H9 (cell line): ENCODE results near the gene KMT5B. TPM values are rescaled to one million over a fixed set of nuclear protein-coding genes. Genes with fewer than 3 reads are reported as not detected.
A peak's percentile ranks its signal among the peaks of the same experiment; 100 is the strongest.

ENCODE experiments used
- DNase-seq: peaks from one replicate; pipeline ENCODE4 v3.0.0-alpha.2; 2017
- H2AFZ ChIP-seq: one replicate; pipeline ENCODE4 v1.6.1; 2013; ENCODE audit warnings: mild to moderate bottlenecking, low read length, control low read depth, moderate library complexity
- H2AK5ac ChIP-seq: 2 replicates; pipeline ENCODE4 v1.6.1; 2013; ENCODE audit warnings: low read length, control low read depth, mixed read lengths; ENCODE audit not compliant: insufficient read length
- H2BK120ac ChIP-seq: one replicate; pipeline ENCODE4 v1.6.1; 2013; ENCODE audit warnings: low read depth, mild to moderate bottlenecking, low read length, control low read depth, inconsistent platforms; ENCODE audit not compliant: poor library complexity, severe bottlenecking
- H2BK12ac ChIP-seq: 2 replicates; pipeline ENCODE4 v1.6.1; 2013; ENCODE audit warnings: low read length, control low read depth, mixed read lengths, low read depth; ENCODE audit not compliant: insufficient read length
- H2BK15ac ChIP-seq: 2 replicates; pipeline ENCODE4 v1.6.1; 2013; ENCODE audit warnings: low read depth, low read length, control low read depth
- H2BK20ac ChIP-seq: one replicate; pipeline ENCODE4 v1.6.1; 2013; ENCODE audit warnings: low read depth, mild to moderate bottlenecking, low read length, control low read depth, inconsistent platforms; ENCODE audit not compliant: poor library complexity, severe bottlenecking
- H2BK5ac ChIP-seq: 2 replicates; pipeline ENCODE4 v1.6.1; 2013; ENCODE audit warnings: low read length, control low read depth, mixed read lengths; ENCODE audit not compliant: insufficient read length
- H3K14ac ChIP-seq: 2 replicates; pipeline ENCODE4 v1.6.1; 2013; ENCODE audit warnings: low read length, control low read depth; ENCODE audit not compliant: insufficient read depth
- H3K18ac ChIP-seq: 2 replicates; pipeline ENCODE4 v1.6.1; 2013; ENCODE audit warnings: low read depth, mild to moderate bottlenecking, mixed read lengths, low read length, control low read depth; ENCODE audit not compliant: insufficient read length
- H3K23ac ChIP-seq: 2 replicates; pipeline ENCODE4 v1.6.1; 2013; ENCODE audit warnings: low read length, control low read depth, mixed read lengths, low read depth; ENCODE audit not compliant: insufficient read length
- H3K23me2 ChIP-seq: 2 replicates; pipeline ENCODE4 v1.6.1; 2013; ENCODE audit warnings: low read depth, mild to moderate bottlenecking, mixed read lengths, low read length, control low read depth; ENCODE audit not compliant: insufficient read length, poor library complexity, severe bottlenecking
- H3K27ac ChIP-seq: 2 replicates; pipeline ENCODE4 v1.5.1; 2013; ENCODE audit warnings: low read length, control low read depth, mixed read lengths, low read depth; ENCODE audit not compliant: insufficient read length
- H3K27me3 ChIP-seq: 2 replicates; pipeline ENCODE4 v1.6.1; 2013; ENCODE audit warnings: low read length, control low read depth, inconsistent platforms; ENCODE audit not compliant: insufficient read depth
- H3K4ac ChIP-seq: 2 replicates; pipeline ENCODE4 v1.6.1; 2013; ENCODE audit warnings: low read depth, mild to moderate bottlenecking, control low read depth, inconsistent platforms, low read length, moderate library complexity
- H3K4me1 ChIP-seq: 2 replicates; pipeline ENCODE4 v1.6.1; 2013; ENCODE audit warnings: low read length, control low read depth, inconsistent platforms; ENCODE audit not compliant: insufficient read depth
- H3K4me2 ChIP-seq: 2 replicates; pipeline ENCODE4 v1.6.1; 2013; ENCODE audit warnings: low read length, control low read depth, mixed read lengths; ENCODE audit not compliant: insufficient read length, insufficient read depth
- H3K56ac ChIP-seq: 2 replicates; pipeline ENCODE4 v1.6.1; 2013; ENCODE audit warnings: low read depth, mild to moderate bottlenecking, mixed read lengths, low read length, control low read depth; ENCODE audit not compliant: insufficient read length
- H3K79me1 ChIP-seq: 2 replicates; pipeline ENCODE4 v1.6.1; 2013; ENCODE audit warnings: low read depth, mild to moderate bottlenecking, moderate library complexity, low read length, control low read depth, inconsistent platforms; ENCODE audit not compliant: insufficient read depth, poor library complexity, severe bottlenecking
- H3K79me2 ChIP-seq: 2 replicates; pipeline ENCODE4 v1.6.1; 2013; ENCODE audit warnings: low read length, control low read depth, inconsistent platforms; ENCODE audit not compliant: insufficient read depth
- H3K9ac ChIP-seq: 2 replicates; pipeline ENCODE4 v1.6.1; 2013; ENCODE audit warnings: low read length, control low read depth, mixed read lengths; ENCODE audit not compliant: insufficient read length; ENCODE audit errors: extremely low read depth
- H3K9me3 ChIP-seq: one replicate; pipeline ENCODE4 v1.6.1; 2013; ENCODE audit warnings: low read depth, low read length, inconsistent platforms; ENCODE audit not compliant: control insufficient read depth
- H3T11ph ChIP-seq: one replicate; pipeline ENCODE4 v1.6.1; 2013; ENCODE audit warnings: mild to moderate bottlenecking, low read length, control low read depth, inconsistent platforms
- H4K20me1 ChIP-seq: one replicate; pipeline ENCODE4 v1.6.1; 2013; ENCODE audit not compliant: control insufficient read depth, insufficient read length, insufficient read depth
- H4K5ac ChIP-seq: 2 replicates; pipeline ENCODE4 v1.6.1; 2013; ENCODE audit warnings: low read depth, mild to moderate bottlenecking, mixed read lengths, low read length, control low read depth; ENCODE audit not compliant: insufficient read length
- H4K8ac ChIP-seq: replicated peaks from 2 replicates; pipeline ENCODE4 v1.6.1; 2013; ENCODE audit warnings: low read length, control low read depth, mixed read lengths, low read depth; ENCODE audit not compliant: insufficient read length
- H4K91ac ChIP-seq: 2 replicates; pipeline ENCODE4 v1.6.1; 2013; ENCODE audit warnings: low read depth, mild to moderate bottlenecking, moderate library complexity, mixed read lengths, low read length, control low read depth; ENCODE audit not compliant: insufficient read length
- H3K27ac Mint-ChIP-seq, 3 experiments: 2 replicates in 2 of 3; 3 replicates in 1 of 3; pipeline ENCODE4 v1.8.0; 2020 to 2021; ENCODE audit warnings: mixed read lengths in 3 of 3, mild to moderate bottlenecking in 1 of 3, moderate library complexity in 1 of 3
- H3K27me3 Mint-ChIP-seq: 2 replicates; pipeline ENCODE4 v1.8.0; 2021; ENCODE audit warnings: low read depth, mild to moderate bottlenecking, moderate library complexity, mixed read lengths
- H3K36me3 Mint-ChIP-seq, 3 experiments: 2 replicates in 2 of 3; 3 replicates in 1 of 3; pipeline ENCODE4 v1.8.0; 2020 to 2021; ENCODE audit warnings: low read depth in 3 of 3, mixed read lengths in 3 of 3; ENCODE audit not compliant: insufficient read depth in 1 of 3
- H3K4me1 Mint-ChIP-seq, 2 experiments: 2 replicates each; pipeline ENCODE4 v1.8.0; 2020; ENCODE audit warnings: mixed read lengths in 2 of 2
- H3K4me3 Mint-ChIP-seq, 2 experiments: 2 replicates in 1 of 2; 3 replicates in 1 of 2; pipeline ENCODE4 v1.8.0; 2020 to 2021; ENCODE audit warnings: mild to moderate bottlenecking in 2 of 2, mixed read lengths in 2 of 2, moderate library complexity in 1 of 2
- H3K9me3 Mint-ChIP-seq, 2 experiments: 2 replicates in 1 of 2; 3 replicates in 1 of 2; pipeline ENCODE4 v1.8.0; 2020; ENCODE audit warnings: mild to moderate bottlenecking in 2 of 2, mixed read lengths in 2 of 2, moderate library complexity in 1 of 2
- CTCF ChIP-seq: fragments of 200-600 bp; sonication (generic); conservative IDR thresholded peaks from 3 replicates; pipeline ENCODE4 v1.8.0; 2021; ENCODE audit warnings: antibody characterized with exemption, mild to moderate bottlenecking
- WGBS: extraction: QIAGEN DNeasy Blood & Tissue Kit; methylation state at CpG from one replicate; pipeline ENCODE4 v1.1.7; 2013; ENCODE audit warnings: missing lambda C conversion rate, low lambda C conversion rate, mixed read lengths; ENCODE audit not compliant: insufficient read length; ENCODE audit errors: extremely low coverage; 5-methylcytosine and 5-hydroxymethylcytosine counted together
- total RNA-seq: library from RNA; stranded (reverse); gene quantifications from 2 replicates; pipeline ENCODE4 v1.2.1, GENCODE V29; 2021

Gene KMT5B
- total RNA-seq, 1 experiment from 2014 or later, result 61.6 TPM

GRCh38 chr11:68215524-68216170, 2.6 kb upstream of the KMT5B start:
- H2AFZ ChIP-seq, result no peak overlapping the region
- H3K27me3 Mint-ChIP-seq, result peaks cover 13% of the 10 kb centered on the region
- H3K9me3 ChIP-seq, result no peaks in the 10 kb centered on the region
- no peaks in the 10 kb centered on the region for H4K20me1 ChIP-seq
- no peak overlapping the region for H3K4me2 ChIP-seq
- H3K79me1 ChIP-seq, result no peaks in the 10 kb centered on the region
- H3K4me1 Mint-ChIP-seq, result peaks cover 23 to 28% of the 10 kb centered on the region in 2 experiments
- no peak overlapping the region for H3K23ac ChIP-seq
- no peak overlapping the region for H2BK15ac ChIP-seq
- no peaks in the 10 kb centered on the region for H3K27me3 ChIP-seq
- peaks cover 12% of the 10 kb centered on the region; the same call in 1 of the 2 replicates for H3K79me2 ChIP-seq
- no peak overlapping the region for H3K56ac ChIP-seq
- H3K18ac ChIP-seq, result no peak overlapping the region
- peaks cover 0 to 1% of the 10 kb centered on the region in 2 experiments; a peak in 2 of 5 replicates for H3K9me3 Mint-ChIP-seq
- H2AK5ac ChIP-seq, result no peak overlapping the region
- H3K27ac ChIP-seq, result no peak overlapping the region
- H2BK20ac ChIP-seq, result no peak overlapping the region
- WGBS, result no CpG with 5 or more reads among the region's 6 CpGs
- no peak overlapping the region for H3K4ac ChIP-seq
- no peak overlapping the region for H3K27ac Mint-ChIP-seq
- peak overlapping the region in 1 of 2 experiments; percentile 76; a peak in 3 of 5 replicates for H3K4me3 Mint-ChIP-seq
- H3K14ac ChIP-seq, result no peak overlapping the region
- no peak overlapping the region for H3T11ph ChIP-seq
- no peak overlapping the region for H2BK5ac ChIP-seq
- H3K9ac ChIP-seq, result no peak overlapping the region
- no peak overlapping the region for H2BK120ac ChIP-seq
- H3K4me1 ChIP-seq, result no peaks in the 10 kb centered on the region
- H3K36me3 Mint-ChIP-seq, result peaks cover 0 to 1% (median 0%) of the 10 kb centered on the region in 3 experiments; a peak in 2 of 7 replicates
- no peak for TF ChIP-seq CTCF
- peaks cover 6% of the 10 kb centered on the region for H3K23me2 ChIP-seq
- H4K8ac ChIP-seq, result no peak overlapping the region
- no peak overlapping the region for H4K91ac ChIP-seq
- no peak for DNase-seq
- no peak overlapping the region for H4K5ac ChIP-seq
- H2BK12ac ChIP-seq, result no peak overlapping the region
